Measurements from ENCODE around the gene PGAM5. TPM values are rescaled to one million over a fixed set of nuclear protein-coding genes. Genes with fewer than 3 reads are reported as not detected.

PGAM5 gene
- total and polyA plus RNA-seq, 10 of the 15 experiments (the other 5 are each of a cell fraction or from before 2014, with no cell fraction given) = 8.2 to 90.9 (median 45.3) TPM

- TF ChIP-seq MAX (IDR thresholded peaks at IDR 0.05; ENCODE audit: low read depth, low read length) = peak; percentile 67; the same call in 1 of the 2 replicates
- TF ChIP-seq SMC3 (IDR thresholded peaks at IDR 0.05; ENCODE audit: borderline replicate concordance, low read length) = 0 out of 2 replicates have a peak, but pooled peaks have one; percentile 7
- peak; percentile 95 for TF ChIP-seq LARP7 (IDR thresholded peaks at IDR 0.05)
- TF ChIP-seq E2F4 (IDR thresholded peaks at IDR 0.05; ENCODE audit: low read depth, low read length) = peak; percentile 96
- TF ChIP-seq NR2F1 (conservative IDR thresholded peaks at IDR 0.05) = peak; percentile 82
- TF ChIP-seq YY1 (IDR thresholded peaks at IDR 0.05; ENCODE audit: low read depth, low read length) = peak; percentile 88
- TF ChIP-seq RB1 (IDR thresholded peaks at IDR 0.05; ENCODE audit: borderline replicate concordance) = peak; percentile 99
- peak; percentile 73; the same call in 1 of the 2 replicates for TF ChIP-seq SMARCA5 (IDR thresholded peaks at IDR 0.05)
- TF ChIP-seq PRDM15 (CRISPR knock-in tag; IDR thresholded peaks at IDR 0.05) = no peak
- peak; percentile 69 for TF ChIP-seq IRF5 (IDR thresholded peaks at IDR 0.05; ENCODE audit: borderline replicate concordance)
- peak; percentile 62; the same call in 1 of the 2 replicates for TF ChIP-seq POLR2AphosphoS2 (IDR thresholded peaks at IDR 0.05; ENCODE audit: low read depth, low read length)
- peak; percentile 60; the same call in 1 of the 2 replicates for TF ChIP-seq STAT1 (conservative IDR thresholded peaks at IDR 0.05)
- peak; percentile 71 for TF ChIP-seq HDAC6 (IDR thresholded peaks at IDR 0.05; ENCODE audit: unreplicated experiment)
- TF ChIP-seq HCFC1 (IDR thresholded peaks at IDR 0.05; ENCODE audit: low read length) = peak; percentile 60
- TF ChIP-seq CBX5 (IDR thresholded peaks at IDR 0.05; ENCODE audit: low read depth) = no peak
- peak; percentile 22 for TF ChIP-seq RELA (IDR thresholded peaks at IDR 0.05; ENCODE audit: borderline replicate concordance, partially characterized antibody)
- TF ChIP-seq DPF2 (IDR thresholded peaks at IDR 0.05) = peak; percentile 86
- peak; percentile 98 for TF ChIP-seq IRF3 (IDR thresholded peaks at IDR 0.05)
- TF ChIP-seq BHLHE40 (IDR thresholded peaks at IDR 0.05; ENCODE audit: borderline replicate concordance in 1 of 2, low read depth in 2 of 2, low read length in 1 of 2) = peak; percentile 42 to 68; a peak in 2 of 4 replicates
- peak in 1 of 2 experiments; percentile 16; a peak in 1 of 4 replicates for TF ChIP-seq SRF (IDR thresholded peaks at IDR 0.05; ENCODE audit: low read depth in 2 of 2, low read length in 2 of 2)
Observed at GRCh38 chr12:132687211-132688164, 23.2 kb upstream of the PGAM5 start, which contains the start of the genes POLE and PXMP2 (continued).

Measured in GM12878 (cell line).